Lung microvascular endothelial cell (primary cell): ENCODE measurements around the gene TMTC1. TPM values are rescaled to one million over a fixed set of nuclear protein-coding genes. Genes with fewer than 3 reads are reported as not detected.
"Not testable (repeated sequence)": the region's sequence is repeated elsewhere in the genome, so short reads cannot be mapped to it uniquely, and the experiment has no call there.

Source experiments
- DNase-seq, 2 donors: peaks; one replicate each; pipeline versions ENCODE4 v3.0.0 to v3.0.0-alpha.2; 2010; ENCODE audit warnings: low read depth in 2 of 2
- total RNA-seq: library from RNA; depleted of rRNA; stranded (reverse); fragments of >200 nt; gene quantifications from 2 replicates; pipeline ENCODE4 v1.2.1, GENCODE V29; 2014

TMTC1 gene
- 1.7 and 6.9 TPM in 2 replicates for total RNA-seq

GRCh38 chr12:29783773-29784666, at the start of gene TMTC1:
Gene TMTC1 (minus strand): TSS chr12:29783942. CDS start chr12:29783751, 191 bp downstream.
- DNase-seq, result peak; percentile 72 to 77

- no peak for DNase-seq
Observed at GRCh38 chr12:29831173-29831572, 47.4 kb upstream of the TMTC1 start.

- no peak for DNase-seq
Observed at GRCh38 chr12:29830391-29830790, 46.6 kb upstream of the TMTC1 start.

GRCh38 chr12:29818916-29819623, 35.3 kb upstream of the TMTC1 start:
- no peak for DNase-seq

- DNase-seq, result peak; percentile 65 to 79
Observed at GRCh38 chr12:29816874-29817725, 33.4 kb upstream of the TMTC1 start.

- DNase-seq, result not testable (repeated sequence)
Observed at GRCh38 chr12:29809616-29810361, 26.0 kb upstream of the TMTC1 start.

- DNase-seq, result no peak
Observed at GRCh38 chr12:29807129-29807528, 23.4 kb upstream of the TMTC1 start.

GRCh38 chr12:29804019-29804418, 20.3 kb upstream of the TMTC1 start:
- DNase-seq, result no peak

GRCh38 chr12:29799591-29799990, 15.8 kb upstream of the TMTC1 start:
- DNase-seq, result no peak

GRCh38 chr12:29797565-29798355, 14.0 kb upstream of the TMTC1 start:
- no peak for DNase-seq

- DNase-seq, result peak in 1 of 2 donors; percentile 90
Observed at GRCh38 chr12:29796823-29797263, 13.1 kb upstream of the TMTC1 start.

GRCh38 chr12:29795715-29796114, 12.0 kb upstream of the TMTC1 start:
- no peak for DNase-seq

- DNase-seq, result no peak
Observed at GRCh38 chr12:29794862-29795261, 11.1 kb upstream of the TMTC1 start.

- no peak for DNase-seq
Observed at GRCh38 chr12:29792853-29793252, 9.1 kb upstream of the TMTC1 start.

GRCh38 chr12:29792132-29792531, 8.4 kb upstream of the TMTC1 start:
- no peak for DNase-seq

GRCh38 chr12:29782871-29783772, 620 bp downstream of the TMTC1 start:
- peak; percentile 41 for DNase-seq

- peak; percentile 16 to 66 for DNase-seq
Observed at GRCh38 chr12:29782285-29782870, 1.4 kb downstream of the TMTC1 start.

- DNase-seq, result no peak
Observed at GRCh38 chr12:29781705-29782266, 2.0 kb downstream of the TMTC1 start.
